Measurements from ENCODE around the gene P2RY14.

The P2RY14 gene

GRCh38 chr3:151196434-151196833, 81.9 kb downstream of the P2RY14 start:
- DNase-seq (ENCODE audit: low read depth) = no peak
- H3K4me3 ChIP-seq (ENCODE audit: low read depth, low read length) = no peak overlapping the region
- no peak for TF ChIP-seq CTCF (conservative IDR thresholded peaks at IDR 0.05; ENCODE audit: low read depth, low read length)

GRCh38 chr3:151195826-151196225, 82.5 kb downstream of the P2RY14 start:
- TF ChIP-seq CTCF (conservative IDR thresholded peaks at IDR 0.05; ENCODE audit: low read depth, low read length) = no peak
- no peak overlapping the region for H3K4me3 ChIP-seq (ENCODE audit: low read depth, low read length)
- no peak for DNase-seq (ENCODE audit: low read depth)

GRCh38 chr3:151192545-151192944, 85.8 kb downstream of the P2RY14 start:
- DNase-seq (ENCODE audit: low read depth) = no peak
- no peak for TF ChIP-seq CTCF (conservative IDR thresholded peaks at IDR 0.05; ENCODE audit: low read depth, low read length)
- no peak overlapping the region for H3K4me3 ChIP-seq (ENCODE audit: low read depth, low read length)

- TF ChIP-seq CTCF (conservative IDR thresholded peaks at IDR 0.05; ENCODE audit: low read depth, low read length) = no peak
- DNase-seq (ENCODE audit: low read depth) = no peak
- no peak overlapping the region for H3K4me3 ChIP-seq (ENCODE audit: low read depth, low read length)
Measured at GRCh38 chr3:151191095-151191494, 87.2 kb downstream of the P2RY14 start.

- no peak for TF ChIP-seq CTCF (conservative IDR thresholded peaks at IDR 0.05; ENCODE audit: low read depth, low read length)
- H3K4me3 ChIP-seq (ENCODE audit: low read depth, low read length) = no peak overlapping the region
Measured at GRCh38 chr3:151183265-151183671, 95.1 kb downstream of the P2RY14 start.

GRCh38 chr3:151182349-151183079, 95.8 kb downstream of the P2RY14 start:
- no peak overlapping the region for H3K4me3 ChIP-seq (ENCODE audit: low read depth, low read length)
- no peak for TF ChIP-seq CTCF (conservative IDR thresholded peaks at IDR 0.05; ENCODE audit: low read depth, low read length)
- no peak for DNase-seq (ENCODE audit: low read depth)

More at GRCh38 chr3:151183265-151183671, 95.1 kb downstream of the P2RY14 start:
- DNase-seq (ENCODE audit: low read depth) = no peak

GRCh38 chr3:151178208-151178845, 100.0 kb downstream of the P2RY14 start:
- no peak for DNase-seq (ENCODE audit: low read depth)
- TF ChIP-seq CTCF (conservative IDR thresholded peaks at IDR 0.05; ENCODE audit: low read depth, low read length) = no peak
- H3K4me3 ChIP-seq (ENCODE audit: low read depth, low read length) = no peak overlapping the region
